GM10266 (cell line): ENCODE data around the gene SH2D4B.

ENCODE experiments used
- DNase-seq: peaks from one replicate; pipeline ENCODE4 v3.0.0; 2012; ENCODE audit errors: extremely low spot score
- TF ChIP-seq, protein P1 (sequence below): IDR thresholded peaks from 2 replicates; pipeline ENCODE4 v1.5.1; 2012; ENCODE audit warnings: mild to moderate bottlenecking, low read depth; ENCODE audit not compliant: control insufficient read depth, insufficient read depth; ENCODE audit errors: missing control alignments

The SH2D4B gene

GRCh38 chr10:80693565-80693964, 155.9 kb downstream of the SH2D4B start:
- TF ChIP-seq, protein P1, sequence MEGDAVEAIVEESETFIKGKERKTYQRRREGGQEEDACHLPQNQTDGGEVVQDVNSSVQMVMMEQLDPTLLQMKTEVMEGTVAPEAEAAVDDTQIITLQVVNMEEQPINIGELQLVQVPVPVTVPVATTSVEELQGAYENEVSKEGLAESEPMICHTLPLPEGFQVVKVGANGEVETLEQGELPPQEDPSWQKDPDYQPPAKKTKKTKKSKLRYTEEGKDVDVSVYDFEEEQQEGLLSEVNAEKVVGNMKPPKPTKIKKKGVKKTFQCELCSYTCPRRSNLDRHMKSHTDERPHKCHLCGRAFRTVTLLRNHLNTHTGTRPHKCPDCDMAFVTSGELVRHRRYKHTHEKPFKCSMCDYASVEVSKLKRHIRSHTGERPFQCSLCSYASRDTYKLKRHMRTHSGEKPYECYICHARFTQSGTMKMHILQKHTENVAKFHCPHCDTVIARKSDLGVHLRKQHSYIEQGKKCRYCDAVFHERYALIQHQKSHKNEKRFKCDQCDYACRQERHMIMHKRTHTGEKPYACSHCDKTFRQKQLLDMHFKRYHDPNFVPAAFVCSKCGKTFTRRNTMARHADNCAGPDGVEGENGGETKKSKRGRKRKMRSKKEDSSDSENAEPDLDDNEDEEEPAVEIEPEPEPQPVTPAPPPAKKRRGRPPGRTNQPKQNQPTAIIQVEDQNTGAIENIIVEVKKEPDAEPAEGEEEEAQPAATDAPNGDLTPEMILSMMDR = no peak

DNA sequence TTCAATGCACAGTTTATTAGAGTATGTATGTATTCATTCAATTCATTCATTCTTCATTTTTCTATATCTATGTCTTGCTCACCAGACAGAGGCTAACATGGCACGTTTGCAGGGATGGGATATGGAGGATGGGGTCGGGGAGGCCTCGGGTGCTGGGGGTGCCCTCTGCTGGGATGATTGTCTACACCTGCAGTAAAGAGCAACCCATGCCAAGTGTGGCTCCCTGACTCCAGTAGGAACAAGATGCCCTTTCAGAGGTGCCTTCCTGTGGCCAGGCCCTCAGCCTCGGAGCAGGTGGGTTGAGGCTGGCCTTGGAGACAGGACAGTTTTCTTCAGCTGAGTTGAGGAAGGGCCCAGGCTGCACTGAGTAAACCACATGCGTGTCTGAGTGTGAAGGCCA, 157.2 kb downstream of the SH2D4B start:
- DNase-seq = no peak

More at GRCh38 chr10:80693565-80693964, 155.9 kb downstream of the SH2D4B start:
- DNase-seq = no peak

More for the DNA sequence above, 157.2 kb downstream of the SH2D4B start:
- TF ChIP-seq, protein P1 = no peak
